ENCODE results near the gene TAS2R9.

GRCh38 chr12:10829994-10830393 lies 20.0 kb upstream of the TAS2R9 start:
- TF ChIP-seq POLR2AphosphoS5 (IDR thresholded peaks at IDR 0.05) = no peak
- TF ChIP-seq CTCF (IDR thresholded peaks at IDR 0.05) = no peak
- TF ChIP-seq POLR2A (IDR thresholded peaks at IDR 0.05) = no peak
- TF ChIP-seq EP300 (IDR thresholded peaks at IDR 0.05) = no peak
